Central memory CD4-positive, alpha-beta T cell (primary cell): ENCODE data around the gene SPATA1.
"Not testable (repeated sequence)": the region's sequence is repeated elsewhere in the genome, so short reads cannot be mapped to it uniquely, and the experiment has no call there.

Source experiments
- DNase-seq: peaks from one replicate; pipeline ENCODE4 v3.0.0; 2022
- total RNA-seq, 3 experiments: gene quantifications; one replicate each; lab custom pipeline; 2026; lab: John Stamatoyannopoulos, UW

Gene SPATA1
- 0.25 to 3.3 (median 0.87) reads per million in 3 experiments for total RNA-seq

GRCh38 chr1:84506002-84506728 is at the start of gene SPATA1, which contains the start of gene GNG5:
SPATA1 (plus strand) TSS chr1:84506386; CDS start chr1:84516360, 9,974 bp downstream.
GNG5 (minus strand) TSS chr1:84506581; CDS start chr1:84506091, 490 bp downstream.
- DNase-seq, result peak; percentile 96

- DNase-seq, result no peak
Observed at GRCh38 chr1:84462118-84462517, 44.1 kb upstream of the SPATA1 start.

GRCh38 chr1:84467298-84467697 is 38.9 kb upstream of the SPATA1 start:
- no peak for DNase-seq

GRCh38 chr1:84476225-84476624 is 30.0 kb upstream of the SPATA1 start:
- DNase-seq, result no peak

GRCh38 chr1:84478876-84479868 is 27.0 kb upstream of the SPATA1 start, which contains the start of gene RPF1:
RPF1 (plus strand) TSS chr1:84479266; CDS start chr1:84479282, 16 bp downstream.
- peak; percentile 85 for DNase-seq

- no peak for DNase-seq
Observed at GRCh38 chr1:84479998-84480397, 26.2 kb upstream of the SPATA1 start.

- DNase-seq, result no peak
Observed at GRCh38 chr1:84480650-84481049, 25.5 kb upstream of the SPATA1 start.

- no peak for DNase-seq
Observed at GRCh38 chr1:84481317-84481716, 24.9 kb upstream of the SPATA1 start.

- no peak for DNase-seq
Observed at GRCh38 chr1:84488107-84488506, 18.1 kb upstream of the SPATA1 start.

- no peak for DNase-seq
Observed at GRCh38 chr1:84489766-84490165, 16.4 kb upstream of the SPATA1 start.

- no peak for DNase-seq
Observed at GRCh38 chr1:84492726-84493125, 13.5 kb upstream of the SPATA1 start.

- DNase-seq, result no peak
Observed at GRCh38 chr1:84493747-84494146, 12.4 kb upstream of the SPATA1 start.

- DNase-seq, result no peak
Observed at GRCh38 chr1:84496498-84496897, 9.7 kb upstream of the SPATA1 start.

- no peak for DNase-seq
Observed at GRCh38 chr1:84497631-84498275, 8.4 kb upstream of the SPATA1 start.

- DNase-seq, result no peak
Observed at GRCh38 chr1:84502927-84503326, 3.3 kb upstream of the SPATA1 start.

- DNase-seq, result no peak
Observed at GRCh38 chr1:84504580-84505492, 1.4 kb upstream of the SPATA1 start.

- no peak for DNase-seq
Observed at GRCh38 chr1:84505493-84506001, 639 bp upstream of the SPATA1 start.

- no peak for DNase-seq
Observed at GRCh38 chr1:84506729-84507453, 705 bp downstream of the SPATA1 start.

GRCh38 chr1:84507887-84508286 is 1.7 kb downstream of the SPATA1 start:
- DNase-seq, result not testable (repeated sequence)

GRCh38 chr1:84508510-84508909 is 2.3 kb downstream of the SPATA1 start:
- no peak for DNase-seq

GRCh38 chr1:84509029-84509428 is 2.8 kb downstream of the SPATA1 start:
- no peak for DNase-seq
